Measurements from ENCODE around the gene EP300.
A peak's percentile ranks its signal among the peaks of the same experiment; 100 is the strongest.
"Not testable (repeated sequence)": the region's sequence is repeated elsewhere in the genome, so short reads cannot be mapped to it uniquely, and the experiment has no call there.

The EP300 gene

DNA sequence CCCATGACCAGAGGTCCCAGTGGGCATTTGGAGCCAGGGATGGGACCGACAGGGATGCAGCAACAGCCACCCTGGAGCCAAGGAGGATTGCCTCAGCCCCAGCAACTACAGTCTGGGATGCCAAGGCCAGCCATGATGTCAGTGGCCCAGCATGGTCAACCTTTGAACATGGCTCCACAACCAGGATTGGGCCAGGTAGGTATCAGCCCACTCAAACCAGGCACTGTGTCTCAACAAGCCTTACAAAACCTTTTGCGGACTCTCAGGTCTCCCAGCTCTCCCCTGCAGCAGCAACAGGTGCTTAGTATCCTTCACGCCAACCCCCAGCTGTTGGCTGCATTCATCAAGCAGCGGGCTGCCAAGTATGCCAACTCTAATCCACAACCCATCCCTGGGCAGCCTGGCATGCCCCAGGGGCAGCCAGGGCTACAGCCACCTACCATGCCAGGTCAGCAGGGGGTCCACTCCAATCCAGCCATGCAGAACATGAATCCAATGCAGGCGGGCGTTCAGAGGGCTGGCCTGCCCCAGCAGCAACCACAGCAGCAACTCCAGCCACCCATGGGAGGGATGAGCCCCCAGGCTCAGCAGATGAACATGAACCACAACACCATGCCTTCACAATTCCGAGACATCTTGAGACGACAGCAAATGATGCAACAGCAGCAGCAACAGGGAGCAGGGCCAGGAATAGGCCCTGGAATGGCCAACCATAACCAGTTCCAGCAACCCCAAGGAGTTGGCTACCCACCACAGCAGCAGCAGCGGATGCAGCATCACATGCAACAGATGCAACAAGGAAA is 85.4 kb downstream of the EP300 start:
- Histone ChIP-seq H3K36me3 (peaks cover 84% of the 10 kb centered on the region), H3K4me3 (no peak overlapping the region), H3K27ac (peak overlapping the region; percentile 57), H3K9ac (no peak overlapping the region), H4K20me1 (peaks cover 58% of the 10 kb centered on the region), H3K4me1 (peaks cover 61% of the 10 kb centered on the region), H3K4me2 (peak overlapping the region; percentile 56), H3K9me3 (no peaks in the 10 kb centered on the region), H3K27me3 (no peaks in the 10 kb centered on the region)
- no peak for TF ChIP-seq Cebpa-rat (IDR thresholded peaks at IDR 0.05)

DNA sequence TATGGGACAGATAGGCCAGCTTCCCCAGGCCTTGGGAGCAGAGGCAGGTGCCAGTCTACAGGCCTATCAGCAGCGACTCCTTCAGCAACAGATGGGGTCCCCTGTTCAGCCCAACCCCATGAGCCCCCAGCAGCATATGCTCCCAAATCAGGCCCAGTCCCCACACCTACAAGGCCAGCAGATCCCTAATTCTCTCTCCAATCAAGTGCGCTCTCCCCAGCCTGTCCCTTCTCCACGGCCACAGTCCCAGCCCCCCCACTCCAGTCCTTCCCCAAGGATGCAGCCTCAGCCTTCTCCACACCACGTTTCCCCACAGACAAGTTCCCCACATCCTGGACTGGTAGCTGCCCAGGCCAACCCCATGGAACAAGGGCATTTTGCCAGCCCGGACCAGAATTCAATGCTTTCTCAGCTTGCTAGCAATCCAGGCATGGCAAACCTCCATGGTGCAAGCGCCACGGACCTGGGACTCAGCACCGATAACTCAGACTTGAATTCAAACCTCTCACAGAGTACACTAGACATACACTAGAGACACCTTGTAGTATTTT is 86.1 kb downstream of the EP300 start:
- H3K9ac ChIP-seq: peak overlapping the region; percentile 4; the same call in 1 of the 2 replicates
- H3K9me3 ChIP-seq: no peaks in the 10 kb centered on the region
- H4K20me1 ChIP-seq: peaks cover 53% of the 10 kb centered on the region
- H3K4me1 ChIP-seq: peaks cover 61% of the 10 kb centered on the region
- H3K4me2 ChIP-seq: peak overlapping the region; percentile 56
- no peak overlapping the region for H3K4me3 ChIP-seq
- H3K36me3 ChIP-seq: peaks cover 77% of the 10 kb centered on the region
- no peaks in the 10 kb centered on the region for H3K27me3 ChIP-seq
- no peak for TF ChIP-seq Cebpa-rat (IDR thresholded peaks at IDR 0.05)
- peak overlapping the region; percentile 57 for H3K27ac ChIP-seq

DNA sequence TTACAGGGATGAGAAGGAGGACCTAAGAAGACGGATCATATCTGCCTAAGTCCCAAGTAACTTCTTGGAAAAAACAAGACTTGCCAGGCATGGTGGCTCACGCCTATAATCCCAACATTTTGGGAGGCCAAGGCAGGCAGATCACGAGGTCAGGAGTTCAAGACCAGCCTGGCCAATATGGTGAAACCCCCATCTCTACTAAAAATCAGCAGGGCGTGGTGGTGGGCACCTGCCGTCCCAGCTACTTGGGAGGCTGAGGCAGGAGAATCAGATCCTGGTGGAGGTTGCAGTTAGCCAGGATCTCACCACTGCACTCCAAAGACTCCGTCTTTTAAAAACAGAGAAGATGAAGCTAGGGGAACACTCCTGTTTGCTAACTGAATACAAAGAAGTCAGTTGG is 88.0 kb downstream of the EP300 start:
- 0 out of 2 replicates have a peak overlapping the region, but pooled peaks have one; percentile 13 for H3K27ac ChIP-seq
- H3K4me1 ChIP-seq: peaks cover 64% of the 10 kb centered on the region
- peak overlapping the region; percentile 57 for H3K4me2 ChIP-seq
- H3K9ac ChIP-seq, H3K4me3 ChIP-seq, H3K9me3 ChIP-seq, H3K27me3 ChIP-seq: not testable (repeated sequence)
- H4K20me1 ChIP-seq: peaks cover 36% of the 10 kb centered on the region
- peaks cover 59% of the 10 kb centered on the region for H3K36me3 ChIP-seq

DNA sequence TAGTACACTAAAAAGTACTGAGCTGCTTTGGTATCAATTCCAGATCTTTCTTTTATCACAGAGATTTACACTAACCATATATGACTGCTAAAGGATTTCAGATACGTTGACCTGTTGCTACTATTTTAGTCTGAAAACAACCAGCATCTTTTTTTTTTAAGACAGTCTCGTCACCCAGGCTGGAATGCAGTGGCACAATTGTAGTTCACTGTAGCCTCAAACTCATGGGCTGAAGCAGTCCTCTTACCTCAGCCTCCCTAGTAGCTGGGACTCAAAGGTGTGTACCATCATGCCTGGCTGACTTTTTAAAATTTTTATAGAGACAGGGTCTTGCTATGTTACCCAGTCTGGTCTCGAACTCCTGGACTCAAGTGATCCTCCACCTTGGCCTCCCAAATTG is 88.5 kb downstream of the EP300 start:
- H3K4me3 ChIP-seq: no peak overlapping the region
- H3K4me2 ChIP-seq: no peak overlapping the region
- H3K27me3 ChIP-seq: no peaks in the 10 kb centered on the region
- peaks cover 31% of the 10 kb centered on the region; the same call in 1 of the 2 replicates for H4K20me1 ChIP-seq
- no peak overlapping the region for H3K27ac ChIP-seq
- no peak for TF ChIP-seq Cebpa-rat (IDR thresholded peaks at IDR 0.05)
- no peak overlapping the region for H3K9ac ChIP-seq
- H3K4me1 ChIP-seq: peaks cover 58% of the 10 kb centered on the region
- no peaks in the 10 kb centered on the region for H3K9me3 ChIP-seq
- H3K36me3 ChIP-seq: peaks cover 53% of the 10 kb centered on the region

DNA sequence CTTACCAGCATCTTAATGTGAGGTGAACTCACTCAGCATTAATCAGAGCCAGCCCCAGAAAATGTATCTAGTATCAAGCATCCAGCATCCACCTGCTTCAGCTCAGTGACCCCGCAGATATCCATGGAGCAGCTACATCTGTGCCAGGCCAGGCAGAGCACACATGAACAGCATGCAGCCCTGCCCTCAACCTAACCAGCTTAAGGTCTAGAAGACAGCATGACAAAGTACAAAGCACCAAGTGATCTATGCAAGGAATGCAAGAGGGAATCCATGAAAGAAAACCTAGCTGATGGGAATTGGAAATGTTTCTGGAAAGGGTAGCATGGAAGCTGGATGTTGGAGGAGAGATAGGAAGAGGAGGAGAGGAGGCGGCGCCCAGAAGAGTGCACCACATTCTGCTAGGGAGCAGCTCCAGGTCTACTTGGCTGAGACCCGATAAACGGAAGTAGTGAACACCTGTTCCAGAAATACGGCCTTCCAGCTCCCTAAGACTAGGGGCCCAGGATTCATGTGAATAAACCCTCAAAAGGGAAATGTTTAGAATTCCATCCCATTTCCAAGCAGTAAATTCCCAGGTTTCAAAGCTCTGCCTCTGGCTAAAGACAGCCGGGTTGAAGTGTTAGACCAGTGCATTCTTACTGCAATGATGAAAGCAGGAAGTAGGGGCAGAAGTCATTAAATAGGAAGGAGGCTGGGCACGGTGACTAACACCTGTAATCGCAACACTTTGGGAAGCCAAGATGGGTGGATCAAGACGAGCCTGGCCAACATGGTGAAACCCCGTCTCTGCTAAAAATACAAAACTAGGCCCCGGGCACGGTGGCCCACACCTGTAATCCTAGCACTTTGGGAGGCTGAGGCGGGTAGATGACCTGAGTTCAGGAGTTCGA is 89.2 kb downstream of the EP300 start:
- H3K36me3 ChIP-seq: peaks cover 46% of the 10 kb centered on the region

DNA sequence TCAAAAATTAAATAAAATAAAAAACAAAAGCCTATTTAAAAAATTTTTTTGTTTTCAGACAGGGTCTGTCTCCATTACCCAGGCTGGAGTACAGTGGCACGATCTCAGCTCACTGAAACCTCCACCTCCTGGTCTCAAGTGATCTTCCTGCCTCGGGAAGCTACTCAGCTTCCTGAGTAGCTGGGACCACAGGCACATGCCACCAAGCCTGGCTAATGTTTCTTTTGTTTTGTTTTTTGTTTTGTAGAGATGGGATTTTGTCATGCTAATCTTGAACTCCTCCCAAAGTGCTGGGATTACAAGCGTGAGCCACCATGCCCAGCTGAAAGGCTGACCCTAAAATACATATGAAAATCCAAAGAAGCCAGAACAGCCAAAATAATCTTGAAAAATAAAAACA is 92.3 kb downstream of the EP300 start:
- H3K36me3 ChIP-seq: peaks cover 22% of the 10 kb centered on the region
- no peaks in the 10 kb centered on the region for H3K27me3 ChIP-seq
- peaks cover 27% of the 10 kb centered on the region for H3K4me1 ChIP-seq
- no peak overlapping the region for H3K27ac ChIP-seq
- H3K9ac ChIP-seq: no peak overlapping the region
- peak overlapping the region; percentile 29 for H3K4me2 ChIP-seq
- H3K4me3 ChIP-seq: no peak overlapping the region
- no peaks in the 10 kb centered on the region for H4K20me1 ChIP-seq
- H3K9me3 ChIP-seq: no peaks in the 10 kb centered on the region
- no peak for TF ChIP-seq Cebpa-rat (IDR thresholded peaks at IDR 0.05)

More for the DNA sequence above, 89.2 kb downstream of the EP300 start:
- H3K4me2 ChIP-seq: no peak overlapping the region
- H3K27me3 ChIP-seq: no peaks in the 10 kb centered on the region
- peaks cover 55% of the 10 kb centered on the region for H3K4me1 ChIP-seq
- H3K4me3 ChIP-seq: no peak overlapping the region
- no peak for TF ChIP-seq Cebpa-rat (IDR thresholded peaks at IDR 0.05)
- H3K27ac ChIP-seq: no peak overlapping the region
- no peaks in the 10 kb centered on the region for H3K9me3 ChIP-seq
- H3K9ac ChIP-seq: no peak overlapping the region
- H4K20me1 ChIP-seq: peaks cover 24% of the 10 kb centered on the region; the same call in 1 of the 2 replicates

DNA sequence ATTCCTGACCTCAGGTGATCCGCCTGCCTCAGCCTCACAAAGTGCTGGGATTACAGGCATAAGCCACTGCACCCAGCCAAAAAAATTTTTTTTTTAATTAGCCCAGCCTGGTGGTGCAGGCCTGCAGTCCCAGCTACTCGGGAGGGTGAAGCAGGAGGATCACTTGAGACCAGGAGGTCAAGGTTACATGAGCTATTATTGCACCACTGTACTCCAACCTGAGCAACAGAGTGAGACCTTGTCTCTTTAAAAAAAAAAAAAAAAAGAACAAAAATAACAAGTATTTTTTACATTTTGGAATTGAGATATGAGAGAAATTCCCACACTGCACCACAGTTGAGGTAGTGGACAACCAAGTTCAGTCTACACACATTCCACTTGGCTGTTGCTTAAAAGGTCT is 99.1 kb downstream of the EP300 start:
- H3K27ac ChIP-seq: no peak overlapping the region
- no peak overlapping the region for H3K4me2 ChIP-seq
- H3K36me3 ChIP-seq: no peaks in the 10 kb centered on the region
- no peaks in the 10 kb centered on the region for H3K4me1 ChIP-seq
- no peak overlapping the region for H3K9ac ChIP-seq
- H4K20me1 ChIP-seq: no peaks in the 10 kb centered on the region
- H3K4me3 ChIP-seq: no peak overlapping the region
- no peak for TF ChIP-seq Cebpa-rat (IDR thresholded peaks at IDR 0.05)
- H3K27me3 ChIP-seq: no peaks in the 10 kb centered on the region; the same call in 1 of the 2 replicates
- H3K9me3 ChIP-seq: no peaks in the 10 kb centered on the region

- Histone ChIP-seq H4K20me1 (no peaks in the 10 kb centered on the region), H3K27me3 (peaks cover 9% of the 10 kb centered on the region; the same call in 1 of the 2 replicates), H3K27ac (no peak overlapping the region), H3K9ac (no peak overlapping the region), H3K4me1 (peaks cover 15% of the 10 kb centered on the region), H3K4me2 (no peak overlapping the region), H3K36me3 (no peaks in the 10 kb centered on the region), H3K9me3 (no peaks in the 10 kb centered on the region), H3K4me3 (no peak overlapping the region)
- no peak for TF ChIP-seq Cebpa-rat (IDR thresholded peaks at IDR 0.05)
Observed at GRCh38 chr22:41193829-41194228, 101.4 kb downstream of the EP300 start.

DNA sequence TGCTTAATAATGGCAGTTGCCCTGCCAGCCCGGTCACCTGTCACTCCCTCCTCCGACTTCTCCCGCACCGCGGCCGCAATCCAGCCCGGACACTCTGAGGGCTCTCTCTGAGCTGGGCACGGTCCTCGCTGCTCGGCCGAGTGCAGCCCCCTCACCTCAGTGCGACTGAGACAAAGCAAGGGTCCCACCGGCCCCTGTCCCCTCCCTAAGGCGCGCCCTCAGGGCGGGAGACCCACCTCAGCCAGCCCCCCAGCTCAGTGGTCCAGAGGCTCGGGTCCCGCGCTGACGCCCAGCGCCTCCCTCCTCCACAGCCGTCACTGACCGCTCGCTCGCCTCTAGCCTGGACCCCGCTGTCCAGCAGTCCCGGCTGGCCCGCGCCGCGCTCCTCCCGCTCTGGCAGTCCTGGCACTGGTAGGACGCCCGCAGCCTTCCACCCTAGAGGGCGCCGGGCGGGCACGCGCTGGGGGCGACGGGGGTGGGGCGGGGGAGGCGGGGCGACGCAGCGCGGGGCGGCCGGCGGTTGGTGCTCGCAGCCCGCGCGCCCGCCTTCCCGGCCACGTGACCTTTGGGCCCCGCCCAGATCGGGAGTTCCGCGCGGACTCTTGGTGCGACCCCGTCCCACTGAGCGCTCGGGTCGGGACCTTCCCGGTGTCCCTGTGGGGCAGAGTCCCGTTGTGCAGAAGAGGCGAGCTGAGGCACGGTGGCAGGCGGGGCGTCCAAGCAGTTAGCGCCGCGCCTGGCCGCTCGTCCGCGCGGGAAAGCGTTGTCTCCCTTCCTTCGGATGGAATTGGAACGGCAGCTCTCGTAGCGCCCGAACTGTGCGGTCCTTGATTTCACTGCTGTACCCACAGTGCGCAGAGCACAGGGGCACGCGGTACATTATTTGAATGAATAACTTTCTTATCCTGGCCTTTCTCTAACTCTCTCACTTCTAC is 104.9 kb downstream of the EP300 start:
- Histone ChIP-seq H3K27ac (no peak overlapping the region), H4K20me1 (no peaks in the 10 kb centered on the region), H3K4me2 (peak overlapping the region; percentile 99), H3K4me3 (peak overlapping the region; percentile 74), H3K9me3 (no peaks in the 10 kb centered on the region), H3K36me3 (no peaks in the 10 kb centered on the region), H3K4me1 (peaks cover 15% of the 10 kb centered on the region), H3K9ac (peak overlapping the region; percentile 72), H3K27me3 (peaks cover 9% of the 10 kb centered on the region; the same call in 1 of the 2 replicates)
- no peak for TF ChIP-seq Cebpa-rat (IDR thresholded peaks at IDR 0.05)
